ENCODE measurements around the gene BPIFA1. TPM values are rescaled to one million over a fixed set of nuclear protein-coding genes. Genes with fewer than 3 reads are reported as not detected.
A peak's percentile ranks its signal among the peaks of the same experiment; 100 is the strongest.

BPIFA1 gene
- total and polyA plus RNA-seq, 9 of the 15 experiments (the other 6 are each of a cell fraction or from before 2014, with no cell fraction given): not detected

- DNase-seq (ENCODE audit: extremely low read depth in 1 of 4, low spot score in 3 of 4) (no peak), ATAC-seq (no peak), FAIRE-seq (no peak)
- Histone ChIP-seq H3K9ac (ENCODE audit: insufficient read depth in 1 of 2, low read depth in 2 of 2, low read length in 2 of 2) (no peak overlapping the region), H3K4me1 (replicated peaks in 1 of 2; ENCODE audit: control insufficient read depth in 2 of 2, insufficient read depth in 2 of 2, low read length in 2 of 2) (no peaks in the 10 kb centered on the region), H3K9me1 (ENCODE audit: control insufficient read depth, insufficient read depth, low read length) (no peaks in the 10 kb centered on the region), H3K79me2 (ENCODE audit: control insufficient read depth, insufficient read depth, low read length) (no peaks in the 10 kb centered on the region), H3K27ac (ENCODE audit: extremely low read depth, low read depth, low read length) (no peak overlapping the region), H2AFZ (ENCODE audit: low read depth, low read length) (no peak overlapping the region), H3K4me3 (no peak overlapping the region), H3K36me3 (ENCODE audit: control insufficient read depth, insufficient read depth, low read length) (no peaks in the 10 kb centered on the region), H3K27me3 (ENCODE audit: control insufficient read depth in 2 of 2, insufficient read depth in 2 of 2, low read length in 2 of 2) (peaks cover 13 to 24% of the 10 kb centered on the region in 2 experiments), H3K9me3 (replicated peaks; ENCODE audit: control insufficient read depth, insufficient read depth, low read depth, low read length) (no peaks in the 10 kb centered on the region), H3K4me2 (ENCODE audit: insufficient read depth, low read length) (no peak overlapping the region), H4K20me1 (replicated peaks; ENCODE audit: control insufficient read depth, insufficient read depth, low read length) (0 out of 2 replicates have a peak, but pooled peaks cover 8% of the 10 kb centered on the region)
- ChIA-PET POLR2A (interaction anchor here (0.7 kb wide), 1 partner anchor 23 kb away, joined by 4 read pairs; no protein-coding TSS in a partner anchor), CTCF (ENCODE audit: low intra/inter-chr PET ratio) (no interaction called here)
- no peak for TF ChIP-seq ZNF134 (CRISPR knock-in tag; conservative IDR thresholded peaks at IDR 0.05)
- no peak for TF ChIP-seq PHTF2 (CRISPR knock-in tag; IDR thresholded peaks at IDR 0.05)
- no peak for TF ChIP-seq CREB3L1 (IDR thresholded peaks at IDR 0.05; ENCODE audit: borderline replicate concordance, low read depth)
- no peak for TF ChIP-seq ATF1 (CRISPR knock-in tag; IDR thresholded peaks at IDR 0.05)
- no peak for TF ChIP-seq ATF1 (tag; IDR thresholded peaks at IDR 0.05)
- TF ChIP-seq REST (IDR thresholded peaks at IDR 0.05; ENCODE audit: borderline replicate concordance): peak; percentile 89
- 0 out of 2 replicates have a peak, but pooled peaks have one; percentile 47 for TF ChIP-seq REST (CRISPR knock-in tag; IDR thresholded peaks at IDR 0.05; ENCODE audit: low read depth)
- no peak for TF ChIP-seq TAF7 (tag; IDR thresholded peaks at IDR 0.05)
- TF ChIP-seq NR4A1 (CRISPR knock-in tag; IDR thresholded peaks at IDR 0.05): no peak
- TF ChIP-seq NR4A1 (tag; IDR thresholded peaks at IDR 0.05): no peak
- TF ChIP-seq ZNF140 (CRISPR knock-in tag; IDR thresholded peaks at IDR 0.05): no peak
- no peak for TF ChIP-seq ZNF764 (CRISPR knock-in tag; IDR thresholded peaks at IDR 0.05; ENCODE audit: low read depth)
- TF ChIP-seq EHMT2 (IDR thresholded peaks at IDR 0.05): peak; percentile 66; the same call in 1 of the 2 replicates
- in situ Hi-C loops (cut with MboI) (no loop called here), intact Hi-C loops (cut with micrococcal nuclease) (no loop called here)
- no TSS peak for BruUV-seq (replicated peaks)
- WGBS (ENCODE audit: insufficient coverage, low coverage, missing lambda C conversion rate): 2% methylated on average over 8 of the region's 8 CpGs
Observed at GRCh38 chr20:33192912-33193501, 42.8 kb upstream of the BPIFA1 start.

Data from K562 (cell line).